HL-60 (cell line): ENCODE results near the gene NFAT5.

Experiments used
- CTCF ChIP-seq: IDR thresholded peaks from one replicate; pipeline ENCODE4 v1.5.1; 2011; ENCODE audit warnings: low read length, control low read depth, inconsistent platforms; ENCODE audit not compliant: insufficient read depth
- GABPA ChIP-seq: IDR thresholded peaks from 2 replicates; pipeline ENCODE4 v1.6.1; 2012; ENCODE audit warnings: low read depth
- POLR2AphosphoS5 ChIP-seq: IDR thresholded peaks from 2 replicates; pipeline ENCODE4 v1.6.1; 2012; ENCODE audit warnings: low read depth
- REST ChIP-seq: IDR thresholded peaks from 2 replicates; pipeline ENCODE4 v1.6.1; 2012; ENCODE audit warnings: low read depth; ENCODE audit not compliant: insufficient replicate concordance

DNA sequence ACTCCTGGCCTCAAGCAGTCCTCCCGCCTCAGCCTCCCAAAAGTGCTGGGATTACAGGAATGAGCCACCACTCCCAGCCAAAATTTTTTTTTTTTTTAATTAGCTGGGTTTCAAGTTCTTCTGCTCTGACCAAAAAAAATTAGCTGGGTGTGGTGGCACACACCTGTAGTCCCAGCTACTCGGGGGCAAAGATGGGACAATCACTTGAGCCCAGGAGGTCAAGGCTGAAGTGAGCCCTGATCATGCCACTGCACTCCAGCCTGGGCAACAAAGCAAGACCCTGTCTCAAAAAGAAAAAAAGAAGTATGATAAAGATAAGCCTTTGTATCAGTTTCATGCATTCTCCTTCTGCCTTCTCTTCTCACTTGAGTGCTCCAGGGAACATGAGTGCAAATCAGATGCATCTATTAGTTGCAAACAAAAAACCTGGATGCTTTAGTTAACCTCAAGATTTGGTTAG, 158.7 kb downstream of the NFAT5 start:
- no peak for TF ChIP-seq CTCF
- TF ChIP-seq REST: no peak
- no peak for TF ChIP-seq POLR2AphosphoS5
- no peak for TF ChIP-seq GABPA
